Renal cortical epithelial cell (primary cell): ENCODE measurements around the gene LIG1. TPM values are rescaled to one million over a fixed set of nuclear protein-coding genes. Genes with fewer than 3 reads are reported as not detected.
A peak's percentile ranks its signal among the peaks of the same experiment; 100 is the strongest.
"Not testable (repeated sequence)": the region's sequence is repeated elsewhere in the genome, so short reads cannot be mapped to it uniquely, and the experiment has no call there.

ENCODE experiments used
- DNase-seq: peaks from one replicate; pipeline ENCODE4 v3.0.0-alpha.2; 2011; ENCODE audit warnings: low read depth
- total RNA-seq: library from RNA; depleted of rRNA; stranded (reverse); fragments of >200 nt; gene quantifications from 2 replicates; pipeline ENCODE4 v1.2.3, GENCODE V29; 2014

Gene LIG1
- total RNA-seq, 1 donor from 2014 or later, result 8.8 TPM

- DNase-seq, result no peak
These were observed 48.2 kb downstream of the LIG1 start for GRCh38 chr19:48121909-48122371.

GRCh38 chr19:48121066-48121465, 49.1 kb downstream of the LIG1 start:
- DNase-seq, result no peak

- no peak for DNase-seq
These were observed 49.6 kb downstream of the LIG1 start for GRCh38 chr19:48120505-48120904.

GRCh38 chr19:48118131-48118517, 52.0 kb downstream of the LIG1 start:
- no peak for DNase-seq

- DNase-seq, result no peak
These were observed 52.5 kb downstream of the LIG1 start for GRCh38 chr19:48117515-48118130.

GRCh38 chr19:48113190-48113917, 56.8 kb downstream of the LIG1 start:
- DNase-seq, result no peak

GRCh38 chr19:48111280-48111679, 58.9 kb downstream of the LIG1 start:
- DNase-seq, result no peak

GRCh38 chr19:48110350-48110966, 59.7 kb downstream of the LIG1 start, which contains the start of gene PLA2G4C:
Gene PLA2G4C, minus strand, starts transcription at chr19:48110817. Its CDS starts 4,288 bp downstream, at chr19:48106529.
- peak; percentile 86 for DNase-seq

- no peak for DNase-seq
These were observed 61.0 kb downstream of the LIG1 start for GRCh38 chr19:48108997-48109782.

GRCh38 chr19:48103922-48104321, 66.2 kb downstream of the LIG1 start:
- DNase-seq, result no peak

- peak; percentile 8 for DNase-seq
These were observed 67.0 kb downstream of the LIG1 start for GRCh38 chr19:48102870-48103751.

GRCh38 chr19:48095612-48096175, 74.5 kb downstream of the LIG1 start:
- no peak for DNase-seq

- DNase-seq, result no peak
These were observed 75.3 kb downstream of the LIG1 start for GRCh38 chr19:48094855-48095203.

GRCh38 chr19:48094129-48094854, 75.9 kb downstream of the LIG1 start:
- no peak for DNase-seq

GRCh38 chr19:48091111-48091718, 78.9 kb downstream of the LIG1 start:
- DNase-seq, result peak; percentile 28

- DNase-seq, result no peak
These were observed 79.8 kb downstream of the LIG1 start for GRCh38 chr19:48090281-48090802.

GRCh38 chr19:48088991-48089390, 81.2 kb downstream of the LIG1 start:
- DNase-seq, result not testable (repeated sequence)

- no peak for DNase-seq
These were observed 84.0 kb downstream of the LIG1 start for GRCh38 chr19:48085904-48086864.
